ENCODE measurements around the gene BCAR3. TPM values are rescaled to one million over a fixed set of nuclear protein-coding genes. Genes with fewer than 3 reads are reported as not detected.

BCAR3 gene
- total and polyA plus RNA-seq, 2 donors from 2014 or later = 25.4 to 28.4 TPM

DNA sequence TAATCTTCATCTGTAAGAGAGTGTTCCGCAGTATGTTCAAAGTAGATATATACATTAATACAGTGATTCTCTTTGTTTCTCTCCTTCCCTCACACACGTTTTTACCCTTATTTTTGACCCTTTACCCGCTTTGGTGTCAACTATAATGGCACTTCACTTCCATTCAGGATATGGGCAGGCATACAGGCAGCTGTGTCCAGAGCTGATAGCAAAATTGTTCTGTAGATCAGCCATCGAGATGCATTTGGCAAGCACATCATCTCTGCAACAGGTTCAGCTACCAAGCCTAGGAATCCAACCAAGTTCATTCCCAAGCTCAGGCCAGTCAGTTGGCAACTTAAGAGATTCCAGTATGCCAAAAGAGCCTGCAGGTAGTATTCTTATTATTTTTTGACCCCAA lies 158.9 kb downstream of the BCAR3 start:
- TF ChIP-seq, protein P1, sequence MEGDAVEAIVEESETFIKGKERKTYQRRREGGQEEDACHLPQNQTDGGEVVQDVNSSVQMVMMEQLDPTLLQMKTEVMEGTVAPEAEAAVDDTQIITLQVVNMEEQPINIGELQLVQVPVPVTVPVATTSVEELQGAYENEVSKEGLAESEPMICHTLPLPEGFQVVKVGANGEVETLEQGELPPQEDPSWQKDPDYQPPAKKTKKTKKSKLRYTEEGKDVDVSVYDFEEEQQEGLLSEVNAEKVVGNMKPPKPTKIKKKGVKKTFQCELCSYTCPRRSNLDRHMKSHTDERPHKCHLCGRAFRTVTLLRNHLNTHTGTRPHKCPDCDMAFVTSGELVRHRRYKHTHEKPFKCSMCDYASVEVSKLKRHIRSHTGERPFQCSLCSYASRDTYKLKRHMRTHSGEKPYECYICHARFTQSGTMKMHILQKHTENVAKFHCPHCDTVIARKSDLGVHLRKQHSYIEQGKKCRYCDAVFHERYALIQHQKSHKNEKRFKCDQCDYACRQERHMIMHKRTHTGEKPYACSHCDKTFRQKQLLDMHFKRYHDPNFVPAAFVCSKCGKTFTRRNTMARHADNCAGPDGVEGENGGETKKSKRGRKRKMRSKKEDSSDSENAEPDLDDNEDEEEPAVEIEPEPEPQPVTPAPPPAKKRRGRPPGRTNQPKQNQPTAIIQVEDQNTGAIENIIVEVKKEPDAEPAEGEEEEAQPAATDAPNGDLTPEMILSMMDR (IDR thresholded peaks at IDR 0.05; ENCODE audit: borderline replicate concordance, extremely low read depth, insufficient read depth) = no peak
- DNase-seq = no peak
- Histone ChIP-seq H3K9me3 (ENCODE audit: control insufficient read depth in 2 of 3, insufficient read depth in 1 of 3, low read length in 3 of 3) (no peaks in the 10 kb centered on the region), H3K9ac (ENCODE audit: low read length in 3 of 3) (no peak overlapping the region), H3K27me3 (ENCODE audit: control insufficient read depth, insufficient read depth, low read length) (no peaks in the 10 kb centered on the region), H3K4me1 (ENCODE audit: control insufficient read depth in 2 of 3, insufficient read depth in 2 of 3, low read depth in 1 of 3, low read length in 3 of 3) (no peaks in the 10 kb centered on the region), H3K4me3 (ENCODE audit: low read length in 3 of 3) (no peak overlapping the region), H3K27ac (ENCODE audit: low read depth in 2 of 2, low read length in 2 of 2) (no peak overlapping the region), H3K36me3 (ENCODE audit: control insufficient read depth in 2 of 3, insufficient read depth in 3 of 3, low read length in 3 of 3) (peaks cover 0 to 4% (median 0%) of the 10 kb centered on the region in 3 donors)
- intact Hi-C loops (cut with DNase I) = no loop called here
- FAIRE-seq = no peak

GRCh38 chr1:93521618-93522017 lies 160.0 kb downstream of the BCAR3 start:
- FAIRE-seq (no peak), DNase-seq (no peak)
- TF ChIP-seq, protein P1 (IDR thresholded peaks at IDR 0.05; ENCODE audit: borderline replicate concordance, extremely low read depth, insufficient read depth) = no peak
- Histone ChIP-seq H3K9ac (ENCODE audit: low read length in 3 of 3) (no peak overlapping the region), H3K36me3 (ENCODE audit: control insufficient read depth in 2 of 3, insufficient read depth in 3 of 3, low read length in 3 of 3) (peaks cover 0 to 4% (median 0%) of the 10 kb centered on the region in 3 donors), H3K27me3 (ENCODE audit: control insufficient read depth, insufficient read depth, low read length) (no peaks in the 10 kb centered on the region), H3K4me1 (ENCODE audit: control insufficient read depth in 2 of 3, insufficient read depth in 2 of 3, low read depth in 1 of 3, low read length in 3 of 3) (no peaks in the 10 kb centered on the region), H3K4me3 (ENCODE audit: low read length in 3 of 3) (no peak overlapping the region), H3K9me3 (ENCODE audit: control insufficient read depth in 2 of 3, insufficient read depth in 1 of 3, low read length in 3 of 3) (no peaks in the 10 kb centered on the region), H3K27ac (ENCODE audit: low read depth in 2 of 2, low read length in 2 of 2) (no peak overlapping the region)
- intact Hi-C loops (cut with DNase I) = no loop called here

- FAIRE-seq (no peak), DNase-seq (no peak)
- TF ChIP-seq, protein P1 (IDR thresholded peaks at IDR 0.05; ENCODE audit: borderline replicate concordance, extremely low read depth, insufficient read depth) = no peak
- H3K4me3 ChIP-seq (ENCODE audit: low read length in 3 of 3) = no peak overlapping the region
- intact Hi-C loops (cut with DNase I) = no loop called here
- H3K9me3 ChIP-seq (ENCODE audit: control insufficient read depth in 2 of 3, insufficient read depth in 1 of 3, low read length in 3 of 3) = no peaks in the 10 kb centered on the region
- H3K9ac ChIP-seq (ENCODE audit: low read length in 3 of 3) = no peak overlapping the region
- H3K27me3 ChIP-seq (ENCODE audit: control insufficient read depth, insufficient read depth, low read length) = no peaks in the 10 kb centered on the region
- H3K36me3 ChIP-seq (ENCODE audit: control insufficient read depth in 2 of 3, insufficient read depth in 3 of 3, low read length in 3 of 3) = peaks cover 0 to 4% (median 0%) of the 10 kb centered on the region in 3 donors
- H3K4me1 ChIP-seq (ENCODE audit: control insufficient read depth in 2 of 3, insufficient read depth in 2 of 3, low read depth in 1 of 3, low read length in 3 of 3) = no peaks in the 10 kb centered on the region
- no peak overlapping the region for H3K27ac ChIP-seq (ENCODE audit: low read depth in 2 of 2, low read length in 2 of 2)
Measured at GRCh38 chr1:93519199-93519829, 162.3 kb downstream of the BCAR3 start.

DNA sequence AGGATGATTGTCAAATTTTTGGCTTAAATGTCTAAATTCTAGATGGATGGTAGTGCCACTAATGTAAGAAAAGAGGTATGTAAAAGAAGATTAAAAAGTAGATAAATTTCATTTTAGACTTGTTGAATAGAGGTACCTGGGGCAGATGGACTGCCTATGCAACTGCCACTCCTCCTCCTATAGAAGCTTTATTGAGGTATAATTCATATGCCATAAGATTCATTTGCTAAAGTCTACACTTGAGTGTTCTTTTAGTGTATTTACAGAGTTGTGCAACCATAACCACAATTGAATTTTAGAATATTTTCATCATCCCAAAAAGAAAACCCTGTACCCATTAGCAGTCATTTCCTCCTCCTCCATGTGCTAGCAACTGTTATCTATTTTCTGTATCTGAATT lies 163.1 kb downstream of the BCAR3 start:
- DNase-seq = no peak
- no peak for FAIRE-seq
- Histone ChIP-seq H3K4me3 (ENCODE audit: low read length in 3 of 3) (no peak overlapping the region), H3K27me3 (ENCODE audit: control insufficient read depth, insufficient read depth, low read length) (no peaks in the 10 kb centered on the region), H3K9ac (ENCODE audit: low read length in 3 of 3) (no peak overlapping the region), H3K9me3 (ENCODE audit: control insufficient read depth in 2 of 3, insufficient read depth in 1 of 3, low read length in 3 of 3) (no peaks in the 10 kb centered on the region), H3K4me1 (ENCODE audit: control insufficient read depth in 2 of 3, insufficient read depth in 2 of 3, low read depth in 1 of 3, low read length in 3 of 3) (no peaks in the 10 kb centered on the region), H3K27ac (ENCODE audit: low read depth in 2 of 2, low read length in 2 of 2) (no peak overlapping the region), H3K36me3 (ENCODE audit: control insufficient read depth in 2 of 3, insufficient read depth in 3 of 3, low read length in 3 of 3) (peaks cover 0 to 4% (median 0%) of the 10 kb centered on the region in 3 donors)
- intact Hi-C loops (cut with DNase I) = no loop called here
- TF ChIP-seq, protein P1 (IDR thresholded peaks at IDR 0.05; ENCODE audit: borderline replicate concordance, extremely low read depth, insufficient read depth) = no peak

Measured in kidney (tissue), 14 donors.